ENCODE data around the gene APOH. TPM values are rescaled to one million over a fixed set of nuclear protein-coding genes. Genes with fewer than 3 reads are reported as not detected.

Gene APOH
- total and polyA plus RNA-seq, 9 of the 15 experiments (the other 6 are each of a cell fraction or from before 2014, with no cell fraction given) = 1.1 TPM; not detected in 8

- TF ChIP-seq, protein P1, sequence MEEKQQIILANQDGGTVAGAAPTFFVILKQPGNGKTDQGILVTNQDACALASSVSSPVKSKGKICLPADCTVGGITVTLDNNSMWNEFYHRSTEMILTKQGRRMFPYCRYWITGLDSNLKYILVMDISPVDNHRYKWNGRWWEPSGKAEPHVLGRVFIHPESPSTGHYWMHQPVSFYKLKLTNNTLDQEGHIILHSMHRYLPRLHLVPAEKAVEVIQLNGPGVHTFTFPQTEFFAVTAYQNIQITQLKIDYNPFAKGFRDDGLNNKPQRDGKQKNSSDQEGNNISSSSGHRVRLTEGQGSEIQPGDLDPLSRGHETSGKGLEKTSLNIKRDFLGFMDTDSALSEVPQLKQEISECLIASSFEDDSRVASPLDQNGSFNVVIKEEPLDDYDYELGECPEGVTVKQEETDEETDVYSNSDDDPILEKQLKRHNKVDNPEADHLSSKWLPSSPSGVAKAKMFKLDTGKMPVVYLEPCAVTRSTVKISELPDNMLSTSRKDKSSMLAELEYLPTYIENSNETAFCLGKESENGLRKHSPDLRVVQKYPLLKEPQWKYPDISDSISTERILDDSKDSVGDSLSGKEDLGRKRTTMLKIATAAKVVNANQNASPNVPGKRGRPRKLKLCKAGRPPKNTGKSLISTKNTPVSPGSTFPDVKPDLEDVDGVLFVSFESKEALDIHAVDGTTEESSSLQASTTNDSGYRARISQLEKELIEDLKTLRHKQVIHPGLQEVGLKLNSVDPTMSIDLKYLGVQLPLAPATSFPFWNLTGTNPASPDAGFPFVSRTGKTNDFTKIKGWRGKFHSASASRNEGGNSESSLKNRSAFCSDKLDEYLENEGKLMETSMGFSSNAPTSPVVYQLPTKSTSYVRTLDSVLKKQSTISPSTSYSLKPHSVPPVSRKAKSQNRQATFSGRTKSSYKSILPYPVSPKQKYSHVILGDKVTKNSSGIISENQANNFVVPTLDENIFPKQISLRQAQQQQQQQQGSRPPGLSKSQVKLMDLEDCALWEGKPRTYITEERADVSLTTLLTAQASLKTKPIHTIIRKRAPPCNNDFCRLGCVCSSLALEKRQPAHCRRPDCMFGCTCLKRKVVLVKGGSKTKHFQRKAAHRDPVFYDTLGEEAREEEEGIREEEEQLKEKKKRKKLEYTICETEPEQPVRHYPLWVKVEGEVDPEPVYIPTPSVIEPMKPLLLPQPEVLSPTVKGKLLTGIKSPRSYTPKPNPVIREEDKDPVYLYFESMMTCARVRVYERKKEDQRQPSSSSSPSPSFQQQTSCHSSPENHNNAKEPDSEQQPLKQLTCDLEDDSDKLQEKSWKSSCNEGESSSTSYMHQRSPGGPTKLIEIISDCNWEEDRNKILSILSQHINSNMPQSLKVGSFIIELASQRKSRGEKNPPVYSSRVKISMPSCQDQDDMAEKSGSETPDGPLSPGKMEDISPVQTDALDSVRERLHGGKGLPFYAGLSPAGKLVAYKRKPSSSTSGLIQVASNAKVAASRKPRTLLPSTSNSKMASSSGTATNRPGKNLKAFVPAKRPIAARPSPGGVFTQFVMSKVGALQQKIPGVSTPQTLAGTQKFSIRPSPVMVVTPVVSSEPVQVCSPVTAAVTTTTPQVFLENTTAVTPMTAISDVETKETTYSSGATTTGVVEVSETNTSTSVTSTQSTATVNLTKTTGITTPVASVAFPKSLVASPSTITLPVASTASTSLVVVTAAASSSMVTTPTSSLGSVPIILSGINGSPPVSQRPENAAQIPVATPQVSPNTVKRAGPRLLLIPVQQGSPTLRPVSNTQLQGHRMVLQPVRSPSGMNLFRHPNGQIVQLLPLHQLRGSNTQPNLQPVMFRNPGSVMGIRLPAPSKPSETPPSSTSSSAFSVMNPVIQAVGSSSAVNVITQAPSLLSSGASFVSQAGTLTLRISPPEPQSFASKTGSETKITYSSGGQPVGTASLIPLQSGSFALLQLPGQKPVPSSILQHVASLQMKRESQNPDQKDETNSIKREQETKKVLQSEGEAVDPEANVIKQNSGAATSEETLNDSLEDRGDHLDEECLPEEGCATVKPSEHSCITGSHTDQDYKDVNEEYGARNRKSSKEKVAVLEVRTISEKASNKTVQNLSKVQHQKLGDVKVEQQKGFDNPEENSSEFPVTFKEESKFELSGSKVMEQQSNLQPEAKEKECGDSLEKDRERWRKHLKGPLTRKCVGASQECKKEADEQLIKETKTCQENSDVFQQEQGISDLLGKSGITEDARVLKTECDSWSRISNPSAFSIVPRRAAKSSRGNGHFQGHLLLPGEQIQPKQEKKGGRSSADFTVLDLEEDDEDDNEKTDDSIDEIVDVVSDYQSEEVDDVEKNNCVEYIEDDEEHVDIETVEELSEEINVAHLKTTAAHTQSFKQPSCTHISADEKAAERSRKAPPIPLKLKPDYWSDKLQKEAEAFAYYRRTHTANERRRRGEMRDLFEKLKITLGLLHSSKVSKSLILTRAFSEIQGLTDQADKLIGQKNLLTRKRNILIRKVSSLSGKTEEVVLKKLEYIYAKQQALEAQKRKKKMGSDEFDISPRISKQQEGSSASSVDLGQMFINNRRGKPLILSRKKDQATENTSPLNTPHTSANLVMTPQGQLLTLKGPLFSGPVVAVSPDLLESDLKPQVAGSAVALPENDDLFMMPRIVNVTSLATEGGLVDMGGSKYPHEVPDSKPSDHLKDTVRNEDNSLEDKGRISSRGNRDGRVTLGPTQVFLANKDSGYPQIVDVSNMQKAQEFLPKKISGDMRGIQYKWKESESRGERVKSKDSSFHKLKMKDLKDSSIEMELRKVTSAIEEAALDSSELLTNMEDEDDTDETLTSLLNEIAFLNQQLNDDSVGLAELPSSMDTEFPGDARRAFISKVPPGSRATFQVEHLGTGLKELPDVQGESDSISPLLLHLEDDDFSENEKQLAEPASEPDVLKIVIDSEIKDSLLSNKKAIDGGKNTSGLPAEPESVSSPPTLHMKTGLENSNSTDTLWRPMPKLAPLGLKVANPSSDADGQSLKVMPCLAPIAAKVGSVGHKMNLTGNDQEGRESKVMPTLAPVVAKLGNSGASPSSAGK (IDR thresholded peaks at IDR 0.05) = no peak
- TF ChIP-seq MXD1 (CRISPR knock-in tag; IDR thresholded peaks at IDR 0.05; ENCODE audit: borderline replicate concordance, poor library complexity, severe bottlenecking) = no peak
- TF ChIP-seq PYGO2 (tag; IDR thresholded peaks at IDR 0.05) = no peak
- no peak for TF ChIP-seq MED1 (CRISPR knock-in tag; IDR thresholded peaks at IDR 0.05; ENCODE audit: borderline replicate concordance)
- no peak for TF ChIP-seq ZNF707 (CRISPR knock-in tag; conservative IDR thresholded peaks at IDR 0.05)
- TF ChIP-seq CXXC5 (CRISPR knock-in tag; IDR thresholded peaks at IDR 0.05) = peak; percentile 32; the same call in 1 of the 2 replicates
- TF ChIP-seq NCOA1 (IDR thresholded peaks at IDR 0.05; ENCODE audit: low read depth) = 0 out of 2 replicates have a peak, but pooled peaks have one; percentile 15
- TF ChIP-seq HES1 (IDR thresholded peaks at IDR 0.05; ENCODE audit: low read depth) = no peak
- TF ChIP-seq RBM17 (IDR thresholded peaks at IDR 0.05; ENCODE audit: borderline replicate concordance, low read depth, low read length) = no peak
- no peak for TF ChIP-seq ZNF140 (CRISPR knock-in tag; IDR thresholded peaks at IDR 0.05)
- no peak for TF ChIP-seq LCOR (CRISPR knock-in tag; IDR thresholded peaks at IDR 0.05)
- peak; percentile 25 to 68; a peak in 1 of 4 replicates for TF ChIP-seq TRIM24 (IDR thresholded peaks at IDR 0.05)
- TF ChIP-seq ZNF717 (CRISPR knock-in tag; IDR thresholded peaks at IDR 0.05) = no peak
- TF ChIP-seq ZNF408 (CRISPR knock-in tag; IDR thresholded peaks at IDR 0.05; ENCODE audit: low read depth) = no peak
- TF ChIP-seq ZNF217 (CRISPR knock-in tag; IDR thresholded peaks at IDR 0.05) = no peak
- no peak for TF ChIP-seq MEF2D (tag; conservative IDR thresholded peaks at IDR 0.05; ENCODE audit: low read depth)
Observed at GRCh38 chr17:66200685-66201092, 28.5 kb downstream of the APOH start (continued).

All from K562 (cell line).